ENCODE measurements around the gene PARD6A. TPM values are rescaled to one million over a fixed set of nuclear protein-coding genes. Genes with fewer than 3 reads are reported as not detected.

PARD6A gene
- total RNA-seq, 2 experiments from 2014 or later, result 4.5 to 4.7 TPM

DNA sequence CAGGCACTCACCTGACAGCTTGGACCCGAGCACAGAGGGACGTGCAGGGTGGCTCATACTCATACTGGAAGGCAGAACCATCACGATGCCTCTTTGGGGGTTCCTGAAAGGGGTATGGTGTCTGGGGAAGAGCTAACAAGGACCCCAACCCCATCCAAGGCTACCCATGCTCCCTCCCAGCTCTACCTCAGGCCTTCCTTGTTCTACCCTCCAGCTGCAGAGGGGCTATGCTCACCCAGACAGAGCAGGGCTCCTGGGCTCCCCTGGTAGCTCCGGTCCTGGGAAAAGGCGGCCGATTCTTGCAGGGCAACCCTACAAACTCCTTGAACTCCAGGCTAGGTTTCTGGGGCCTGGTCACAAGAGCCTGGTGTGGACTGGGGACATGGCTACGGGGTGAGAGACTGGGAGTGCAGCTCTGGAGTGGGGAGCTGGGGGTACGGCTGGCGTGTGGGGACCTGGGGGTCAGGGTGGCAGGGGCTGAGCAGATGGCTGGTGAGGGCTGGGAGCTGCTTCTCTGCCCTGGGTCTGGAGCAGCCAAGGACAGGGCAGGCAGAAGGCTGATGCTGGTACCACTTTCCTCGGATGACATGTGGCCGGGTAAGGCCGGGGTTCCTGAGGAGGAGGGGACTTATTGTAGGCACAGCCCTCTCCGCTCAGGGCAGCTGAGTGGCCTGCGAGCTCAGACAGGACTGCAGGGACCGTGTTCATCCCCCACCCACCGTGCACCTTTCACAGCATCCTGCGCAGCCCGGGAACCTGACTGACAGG is 2.8 kb upstream of the PARD6A start:
- no peaks in the 10 kb centered on the region for H3K9me3 ChIP-seq (ENCODE audit: control insufficient read depth in 1 of 2, insufficient read depth in 1 of 2, low read length in 2 of 2)
- Mint-ChIP-seq H3K27me3 (no peaks in the 10 kb centered on the region), H3K9me3 (no peaks in the 10 kb centered on the region), H3K4me3 (peak overlapping the region; percentile 56), H3K4me1 (ENCODE audit: low read depth) (peaks cover 24% of the 10 kb centered on the region), H3K36me3 (ENCODE audit: low read depth) (peaks cover 37% of the 10 kb centered on the region), H3K27ac (peak overlapping the region; percentile 94)
- TF ChIP-seq, protein P1, sequence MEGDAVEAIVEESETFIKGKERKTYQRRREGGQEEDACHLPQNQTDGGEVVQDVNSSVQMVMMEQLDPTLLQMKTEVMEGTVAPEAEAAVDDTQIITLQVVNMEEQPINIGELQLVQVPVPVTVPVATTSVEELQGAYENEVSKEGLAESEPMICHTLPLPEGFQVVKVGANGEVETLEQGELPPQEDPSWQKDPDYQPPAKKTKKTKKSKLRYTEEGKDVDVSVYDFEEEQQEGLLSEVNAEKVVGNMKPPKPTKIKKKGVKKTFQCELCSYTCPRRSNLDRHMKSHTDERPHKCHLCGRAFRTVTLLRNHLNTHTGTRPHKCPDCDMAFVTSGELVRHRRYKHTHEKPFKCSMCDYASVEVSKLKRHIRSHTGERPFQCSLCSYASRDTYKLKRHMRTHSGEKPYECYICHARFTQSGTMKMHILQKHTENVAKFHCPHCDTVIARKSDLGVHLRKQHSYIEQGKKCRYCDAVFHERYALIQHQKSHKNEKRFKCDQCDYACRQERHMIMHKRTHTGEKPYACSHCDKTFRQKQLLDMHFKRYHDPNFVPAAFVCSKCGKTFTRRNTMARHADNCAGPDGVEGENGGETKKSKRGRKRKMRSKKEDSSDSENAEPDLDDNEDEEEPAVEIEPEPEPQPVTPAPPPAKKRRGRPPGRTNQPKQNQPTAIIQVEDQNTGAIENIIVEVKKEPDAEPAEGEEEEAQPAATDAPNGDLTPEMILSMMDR (IDR thresholded peaks at IDR 0.05), result no peak
- peaks cover 34% of the 10 kb centered on the region for H3K4me1 ChIP-seq (ENCODE audit: insufficient read depth, low read length)
- no peaks in the 10 kb centered on the region for H3K27me3 ChIP-seq (ENCODE audit: control insufficient read depth in 1 of 2, insufficient read depth in 2 of 2, low read length in 2 of 2)
- H3K36me3 ChIP-seq (ENCODE audit: insufficient read depth, low read length), result peaks cover 51% of the 10 kb centered on the region
- no peak overlapping the region for H3K4me3 ChIP-seq (ENCODE audit: low read length)
- intact Hi-C loops (cut with DNase I, micrococcal nuclease), result no loop called here
- no peak overlapping the region for H3K27ac ChIP-seq (ENCODE audit: low read depth in 1 of 2, low read length in 2 of 2)
- ChIA-PET CTCF (interaction anchor here (2.2 to 2.5 kb wide), 2 partner anchors 10 to 13 kb away, joined by 6 to 8 read pairs; partner anchors contain the start of gene CARMIL2), POLR2A (interaction anchor here (1.1 to 3.9 kb wide), 3 partner anchors 11 to 111 kb away, joined by 3 to 74 read pairs (median 52); partner anchors contain the start of genes CARMIL2 and CTCF)
- ATAC-seq (ENCODE audit: poor library complexity), result no peak
- DNase-seq, result peak in 1 of 14 experiments; percentile 35

DNA sequence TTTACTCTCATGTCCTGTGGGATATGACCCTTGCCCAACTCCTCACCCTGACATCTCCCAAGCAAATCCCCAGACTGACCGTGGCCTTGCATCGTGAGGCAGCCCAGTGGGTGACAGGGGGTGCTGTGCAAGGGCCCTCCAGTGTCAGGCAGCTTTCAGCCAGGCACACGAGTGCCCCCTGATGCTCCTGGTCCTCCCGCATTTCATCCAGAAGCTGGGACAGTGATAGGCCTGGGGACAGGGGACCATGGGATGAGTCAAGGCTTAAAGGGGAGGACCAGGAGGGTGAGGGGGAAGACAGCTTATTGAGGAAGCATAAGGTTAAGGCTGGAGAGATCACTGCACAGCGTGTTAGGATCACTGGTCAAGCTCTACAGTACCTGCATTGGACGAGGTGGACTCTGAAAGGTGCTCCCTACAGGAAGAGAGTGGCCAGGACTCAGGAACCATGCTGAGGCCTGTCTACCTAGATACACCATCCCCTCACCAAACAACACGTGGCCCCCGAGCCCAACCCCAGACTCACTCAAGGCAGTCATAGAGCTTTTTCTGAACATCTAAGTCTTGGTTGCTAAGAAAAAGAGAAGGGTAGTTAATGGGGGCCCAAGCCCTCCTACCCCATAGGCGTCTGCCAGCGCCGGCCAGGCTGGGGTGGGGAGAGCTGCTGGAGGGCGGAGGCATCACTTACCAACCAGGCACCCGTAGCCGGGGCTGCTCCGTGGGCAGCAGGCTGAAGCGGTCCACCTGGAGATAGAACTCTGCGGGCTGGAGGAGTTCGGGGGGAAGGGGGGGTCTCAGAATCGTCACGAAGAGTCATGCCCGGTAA is 1.7 kb upstream of the PARD6A start:
- Histone ChIP-seq H3K27me3 (ENCODE audit: control insufficient read depth in 1 of 2, insufficient read depth in 2 of 2, low read length in 2 of 2) (no peaks in the 10 kb centered on the region), H3K4me1 (ENCODE audit: insufficient read depth, low read length) (peaks cover 36% of the 10 kb centered on the region), H3K9me3 (ENCODE audit: control insufficient read depth in 1 of 2, insufficient read depth in 1 of 2, low read length in 2 of 2) (no peaks in the 10 kb centered on the region), H3K36me3 (ENCODE audit: insufficient read depth, low read length) (peaks cover 47% of the 10 kb centered on the region), H3K27ac (ENCODE audit: low read depth in 1 of 2, low read length in 2 of 2) (peak overlapping the region; percentile 93 to 99), H3K4me3 (ENCODE audit: low read length) (peak overlapping the region; percentile 95)
- peaks cover 24% of the 10 kb centered on the region for H3K4me1 Mint-ChIP-seq (ENCODE audit: low read depth)
- DNase-seq (peak in 1 of 14 experiments; percentile 35), ATAC-seq (ENCODE audit: poor library complexity) (no peak)
- H3K27me3 Mint-ChIP-seq, result no peaks in the 10 kb centered on the region
- POLR2A ChIA-PET, result interaction anchor here (1.1 to 3.9 kb wide), 6 partner anchors 13 to 178 kb away, joined by 3 to 74 read pairs (median 13); partner anchors contain the start of genes ATP6V0D1, CARMIL2, CTCF and GFOD2
- intact Hi-C loops (cut with DNase I, micrococcal nuclease), result no loop called here
- H3K4me3 Mint-ChIP-seq, result peak overlapping the region; percentile 95
- H3K36me3 Mint-ChIP-seq (ENCODE audit: low read depth), result peaks cover 32% of the 10 kb centered on the region
- no peaks in the 10 kb centered on the region for H3K9me3 Mint-ChIP-seq
- CTCF ChIA-PET, result interaction anchor here (0.7 to 4.0 kb wide), 6 partner anchors 9 to 178 kb away, joined by 3 to 26 read pairs (median 7); partner anchors contain the start of genes ATP6V0D1 and CARMIL2
- peak overlapping the region; percentile 94 for H3K27ac Mint-ChIP-seq
- TF ChIP-seq, protein P1 (IDR thresholded peaks at IDR 0.05), result no peak

Data from CD4-positive, alpha-beta T cell (primary cell).